Measurements from ENCODE around the gene TRAK1. TPM values are rescaled to one million over a fixed set of nuclear protein-coding genes. Genes with fewer than 3 reads are reported as not detected.

TRAK1 gene
- total and polyA plus RNA-seq, 4 donors = 35.3 to 69.6 (median 51.7) TPM

GRCh38 chr3:42236611-42237010, 145.5 kb downstream of the TRAK1 start:
- no peak for DNase-seq (ENCODE audit: low read depth in 4 of 6, low spot score in 6 of 6)
- Histone ChIP-seq H3K4me1 (ENCODE audit: control insufficient read depth, insufficient read depth, low read length) (no peaks in the 10 kb centered on the region), H3K9me3 (ENCODE audit: control insufficient read depth, insufficient read depth, low read length) (peaks cover 4% of the 10 kb centered on the region), H3K27ac (ENCODE audit: low read depth, low read length) (no peak overlapping the region), H3K4me3 (ENCODE audit: low read depth, low read length) (no peak overlapping the region), H3K27me3 (ENCODE audit: control insufficient read depth, insufficient read depth, low read length) (no peaks in the 10 kb centered on the region), H3K36me3 (ENCODE audit: control insufficient read depth, insufficient read depth, low read length) (no peaks in the 10 kb centered on the region)
- no CpG with 5 or more reads among the region's 2 CpGs for WGBS (ENCODE audit: insufficient coverage)

DNA sequence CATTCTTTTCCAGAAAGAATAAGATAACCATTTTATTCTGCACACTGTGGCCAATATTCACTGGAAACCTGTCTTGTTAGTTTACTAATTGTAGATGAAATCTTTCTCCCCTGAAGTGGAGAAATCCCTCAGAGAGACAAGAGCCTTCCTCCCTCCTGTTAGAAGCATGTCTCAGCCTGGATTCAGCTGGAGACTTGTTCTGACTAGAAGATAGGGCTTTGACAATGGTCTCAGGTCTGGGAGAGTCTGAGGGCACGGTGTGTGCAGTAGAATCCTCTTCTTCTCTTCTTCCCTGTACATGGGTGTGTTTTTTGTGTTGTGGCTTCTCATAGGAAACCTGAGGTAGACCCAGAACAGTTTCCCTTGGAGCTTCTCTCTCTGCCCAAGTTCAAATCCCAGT, 154.9 kb downstream of the TRAK1 start:
- H3K27ac ChIP-seq (ENCODE audit: low read depth, low read length) = no peak overlapping the region

DNA sequence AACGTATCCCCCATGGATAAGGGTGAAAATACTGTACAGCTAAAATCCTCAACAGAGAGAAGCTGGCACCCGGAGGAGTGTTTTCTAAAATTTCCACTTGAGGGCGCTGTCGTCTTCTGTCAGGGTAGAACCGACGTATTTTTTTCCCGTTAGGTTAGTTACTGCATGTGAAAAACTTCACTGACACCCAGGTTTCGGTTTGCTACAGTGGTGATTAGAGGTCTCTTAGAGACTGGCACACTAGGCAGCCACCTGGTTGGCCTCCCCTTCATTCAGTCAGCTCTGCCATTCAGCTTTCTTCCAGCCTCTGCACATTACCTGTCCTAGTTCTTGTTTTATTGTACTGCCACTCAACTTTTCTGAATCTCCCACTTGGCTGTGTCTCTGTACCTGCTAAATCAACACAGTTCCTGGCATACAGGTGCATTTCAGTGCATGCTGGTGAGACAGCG, 156.4 kb downstream of the TRAK1 start:
- Histone ChIP-seq H3K4me3 (ENCODE audit: low read depth, low read length) (no peak overlapping the region), H3K27ac (ENCODE audit: low read depth, low read length) (no peak overlapping the region), H3K36me3 (ENCODE audit: control insufficient read depth, insufficient read depth, low read length) (no peaks in the 10 kb centered on the region), H3K4me1 (ENCODE audit: control insufficient read depth, insufficient read depth, low read length) (no peaks in the 10 kb centered on the region), H3K27me3 (ENCODE audit: control insufficient read depth, insufficient read depth, low read length) (peaks cover 8% of the 10 kb centered on the region), H3K9me3 (ENCODE audit: control insufficient read depth, insufficient read depth, low read length) (no peaks in the 10 kb centered on the region)
- 9% methylated on average over 8 of the region's 9 CpGs for WGBS (ENCODE audit: insufficient coverage)
- DNase-seq (ENCODE audit: low read depth in 4 of 6, low spot score in 6 of 6) = peak; percentile 52 to 94 (median 66)

More for the DNA sequence above, 154.9 kb downstream of the TRAK1 start:
- no peak for DNase-seq (ENCODE audit: low read depth in 4 of 6, low spot score in 6 of 6)
- no peak overlapping the region for H3K4me3 ChIP-seq (ENCODE audit: low read depth, low read length)
- H3K36me3 ChIP-seq (ENCODE audit: control insufficient read depth, insufficient read depth, low read length) = no peaks in the 10 kb centered on the region
- H3K4me1 ChIP-seq (ENCODE audit: control insufficient read depth, insufficient read depth, low read length) = no peaks in the 10 kb centered on the region
- H3K9me3 ChIP-seq (ENCODE audit: control insufficient read depth, insufficient read depth, low read length) = no peaks in the 10 kb centered on the region
- peaks cover 8% of the 10 kb centered on the region for H3K27me3 ChIP-seq (ENCODE audit: control insufficient read depth, insufficient read depth, low read length)
- WGBS (ENCODE audit: insufficient coverage) = no CpG with 5 or more reads among the region's 1 CpG

DNA sequence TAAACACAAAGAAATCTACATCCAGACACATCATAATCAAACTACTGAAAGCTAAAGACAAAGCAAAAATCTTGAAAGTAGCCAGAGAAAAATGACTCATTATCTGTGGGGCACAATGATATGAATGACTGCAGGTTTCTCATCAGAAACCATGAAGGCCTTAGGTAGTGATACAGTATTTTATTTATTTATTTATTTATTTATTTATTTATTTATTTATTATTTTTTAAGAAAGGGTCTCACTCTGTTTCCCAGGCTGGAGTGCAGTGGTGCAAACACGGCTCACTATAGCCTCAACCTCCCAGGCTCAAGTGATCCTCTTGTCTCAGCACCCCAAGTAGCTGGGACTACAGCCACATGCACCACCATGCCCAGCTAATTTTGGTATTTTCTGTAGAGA, 159.6 kb downstream of the TRAK1 start:
- peaks cover 11% of the 10 kb centered on the region for H3K27me3 ChIP-seq (ENCODE audit: control insufficient read depth, insufficient read depth, low read length)
- H3K4me3 ChIP-seq (ENCODE audit: low read depth, low read length) = no peak overlapping the region
- DNase-seq (ENCODE audit: low read depth in 4 of 6, low spot score in 6 of 6) = no peak
- H3K9me3 ChIP-seq (ENCODE audit: control insufficient read depth, insufficient read depth, low read length) = no peaks in the 10 kb centered on the region
- no peak overlapping the region for H3K27ac ChIP-seq (ENCODE audit: low read depth, low read length)
- H3K36me3 ChIP-seq (ENCODE audit: control insufficient read depth, insufficient read depth, low read length) = no peaks in the 10 kb centered on the region
- 100% methylated on average over 1 of the region's 1 CpG for WGBS (ENCODE audit: insufficient coverage)
- H3K4me1 ChIP-seq (ENCODE audit: control insufficient read depth, insufficient read depth, low read length) = no peaks in the 10 kb centered on the region

DNA sequence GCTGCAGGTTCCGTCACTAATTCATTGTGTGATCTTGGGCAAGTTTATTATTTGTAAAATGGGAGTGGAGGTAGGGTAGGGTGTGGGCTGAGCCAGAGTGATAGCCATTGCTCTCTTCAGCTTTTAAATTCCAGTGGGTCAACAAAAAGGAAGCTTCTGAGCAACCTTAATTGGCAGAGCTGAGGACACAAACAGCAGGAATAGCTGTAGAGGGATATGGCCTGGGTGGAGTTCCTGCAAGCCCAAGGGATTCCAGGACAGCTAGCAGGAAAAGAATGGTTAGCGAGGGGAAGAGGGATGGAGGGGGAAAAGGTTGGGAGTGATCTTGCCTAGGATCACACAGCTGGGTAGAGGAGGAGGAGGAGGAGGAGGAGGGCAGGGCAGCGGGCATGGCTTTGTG, 163.4 kb downstream of the TRAK1 start:
- no peak overlapping the region for H3K4me3 ChIP-seq (ENCODE audit: low read depth, low read length)
- WGBS (ENCODE audit: insufficient coverage) = 51% methylated on average over 3 of the region's 3 CpGs
- no peaks in the 10 kb centered on the region for H3K36me3 ChIP-seq (ENCODE audit: control insufficient read depth, insufficient read depth, low read length)
- H3K9me3 ChIP-seq (ENCODE audit: control insufficient read depth, insufficient read depth, low read length) = no peaks in the 10 kb centered on the region
- H3K27me3 ChIP-seq (ENCODE audit: control insufficient read depth, insufficient read depth, low read length) = peaks cover 2% of the 10 kb centered on the region
- no peak for DNase-seq (ENCODE audit: low read depth in 4 of 6, low spot score in 6 of 6)
- H3K27ac ChIP-seq (ENCODE audit: low read depth, low read length) = no peak overlapping the region
- no peaks in the 10 kb centered on the region for H3K4me1 ChIP-seq (ENCODE audit: control insufficient read depth, insufficient read depth, low read length)

GRCh38 chr3:42256135-42256819, 165.1 kb downstream of the TRAK1 start:
- DNase-seq (ENCODE audit: low read depth in 4 of 6, low spot score in 6 of 6) = no peak
- H3K27me3 ChIP-seq (ENCODE audit: control insufficient read depth, insufficient read depth, low read length) = peaks cover 2% of the 10 kb centered on the region
- H3K27ac ChIP-seq (ENCODE audit: low read depth, low read length) = no peak overlapping the region
- no peaks in the 10 kb centered on the region for H3K36me3 ChIP-seq (ENCODE audit: control insufficient read depth, insufficient read depth, low read length)
- 100% methylated on average over 1 of the region's 1 CpG for WGBS (ENCODE audit: insufficient coverage)
- H3K9me3 ChIP-seq (ENCODE audit: control insufficient read depth, insufficient read depth, low read length) = no peaks in the 10 kb centered on the region
- no peak overlapping the region for H3K4me3 ChIP-seq (ENCODE audit: low read depth, low read length)
- H3K4me1 ChIP-seq (ENCODE audit: control insufficient read depth, insufficient read depth, low read length) = no peaks in the 10 kb centered on the region

DNA sequence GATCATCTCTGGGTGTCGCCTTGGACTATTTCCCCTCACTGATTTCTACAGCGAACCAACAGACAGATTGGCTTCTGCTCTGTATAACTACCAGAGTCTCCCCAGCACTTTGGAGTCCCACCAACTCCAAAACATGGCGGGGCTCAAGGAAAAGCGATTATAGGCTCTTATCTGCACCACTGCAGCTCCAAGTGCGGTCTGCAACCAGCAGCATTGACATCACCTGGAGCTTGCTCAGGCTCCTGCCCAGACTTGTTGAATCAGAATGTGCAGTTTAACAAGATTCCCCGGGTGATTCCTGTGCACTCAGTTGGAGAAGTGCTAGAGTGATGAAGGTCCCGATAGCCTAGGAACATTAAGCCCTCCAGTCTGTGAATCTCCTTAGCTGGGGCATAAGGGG, 165.8 kb downstream of the TRAK1 start:
- Histone ChIP-seq H3K36me3 (ENCODE audit: control insufficient read depth, insufficient read depth, low read length) (no peaks in the 10 kb centered on the region), H3K9me3 (ENCODE audit: control insufficient read depth, insufficient read depth, low read length) (no peaks in the 10 kb centered on the region), H3K27ac (ENCODE audit: low read depth, low read length) (no peak overlapping the region), H3K4me3 (ENCODE audit: low read depth, low read length) (no peak overlapping the region), H3K4me1 (ENCODE audit: control insufficient read depth, insufficient read depth, low read length) (no peaks in the 10 kb centered on the region), H3K27me3 (ENCODE audit: control insufficient read depth, insufficient read depth, low read length) (peaks cover 9% of the 10 kb centered on the region)
- WGBS (ENCODE audit: insufficient coverage) = 78% methylated on average over 7 of the region's 7 CpGs
- no peak for DNase-seq (ENCODE audit: low read depth in 4 of 6, low spot score in 6 of 6)

GRCh38 chr3:42262525-42262924, 171.4 kb downstream of the TRAK1 start:
- 31% methylated on average over 2 of the region's 2 CpGs for WGBS (ENCODE audit: insufficient coverage)
- Histone ChIP-seq H3K27me3 (ENCODE audit: control insufficient read depth, insufficient read depth, low read length) (peaks cover 53% of the 10 kb centered on the region), H3K4me1 (ENCODE audit: control insufficient read depth, insufficient read depth, low read length) (peaks cover 22% of the 10 kb centered on the region), H3K27ac (ENCODE audit: low read depth, low read length) (no peak overlapping the region), H3K9me3 (ENCODE audit: control insufficient read depth, insufficient read depth, low read length) (no peaks in the 10 kb centered on the region), H3K36me3 (ENCODE audit: control insufficient read depth, insufficient read depth, low read length) (no peaks in the 10 kb centered on the region), H3K4me3 (ENCODE audit: low read depth, low read length) (no peak overlapping the region)
- peak in 1 of 6 donors; percentile 10 for DNase-seq (ENCODE audit: low read depth in 4 of 6, low spot score in 6 of 6)

- peaks cover 22% of the 10 kb centered on the region for H3K4me1 ChIP-seq (ENCODE audit: control insufficient read depth, insufficient read depth, low read length)
- H3K9me3 ChIP-seq (ENCODE audit: control insufficient read depth, insufficient read depth, low read length) = no peaks in the 10 kb centered on the region
- peaks cover 58% of the 10 kb centered on the region for H3K27me3 ChIP-seq (ENCODE audit: control insufficient read depth, insufficient read depth, low read length)
- no peaks in the 10 kb centered on the region for H3K36me3 ChIP-seq (ENCODE audit: control insufficient read depth, insufficient read depth, low read length)
- DNase-seq (ENCODE audit: low read depth in 4 of 6, low spot score in 6 of 6) = peak in 1 of 6 donors; percentile 62
- H3K27ac ChIP-seq (ENCODE audit: low read depth, low read length) = no peak overlapping the region
- H3K4me3 ChIP-seq (ENCODE audit: low read depth, low read length) = no peak overlapping the region
- under 1% methylated on average over 42 of the region's 56 CpGs for WGBS (ENCODE audit: insufficient coverage)
These were observed 172.5 kb downstream of the TRAK1 start for GRCh38 chr3:42263354-42264346.

Measured in spinal cord (tissue), 10 donors.